MM.1S (cell line): ENCODE results near the gene AFF4.

Experiments used
- EZH2 ChIP-seq: fragments of 300-600 bp; sonication (generic); optimal IDR thresholded peaks from 2 replicates; pipeline ENCODE3; 2017; ENCODE audit warnings: low read depth, mild to moderate bottlenecking, antibody characterized with exemption, low read length, mixed read lengths
- TF ChIP-seq, protein P1 (sequence below): fragments of 300-600 bp; sonication (generic); IDR thresholded peaks from 2 replicates; pipeline ENCODE4 v1.5.1; 2016; ENCODE audit warnings: antibody characterized with exemption, low read length, mixed read lengths

DNA sequence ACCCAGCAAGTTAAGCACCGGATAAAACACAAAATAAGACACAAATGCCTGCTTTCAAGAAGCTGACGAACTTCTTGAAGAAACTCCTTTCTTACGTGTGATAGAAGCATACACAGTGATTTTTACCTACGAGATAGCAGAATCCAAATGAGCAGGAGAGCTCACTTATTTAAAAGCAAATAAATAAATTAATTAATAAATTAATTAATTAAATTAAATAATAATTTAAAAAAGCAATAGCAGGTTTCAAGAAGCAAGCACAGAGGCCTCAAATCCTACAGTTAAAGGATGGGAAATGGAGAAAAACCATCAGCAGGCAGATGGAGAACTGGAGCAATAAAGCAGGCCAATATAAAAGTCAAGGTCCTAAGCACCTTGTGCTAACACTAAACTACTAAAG is 72.6 kb downstream of the AFF4 start:
- TF ChIP-seq, protein P1, sequence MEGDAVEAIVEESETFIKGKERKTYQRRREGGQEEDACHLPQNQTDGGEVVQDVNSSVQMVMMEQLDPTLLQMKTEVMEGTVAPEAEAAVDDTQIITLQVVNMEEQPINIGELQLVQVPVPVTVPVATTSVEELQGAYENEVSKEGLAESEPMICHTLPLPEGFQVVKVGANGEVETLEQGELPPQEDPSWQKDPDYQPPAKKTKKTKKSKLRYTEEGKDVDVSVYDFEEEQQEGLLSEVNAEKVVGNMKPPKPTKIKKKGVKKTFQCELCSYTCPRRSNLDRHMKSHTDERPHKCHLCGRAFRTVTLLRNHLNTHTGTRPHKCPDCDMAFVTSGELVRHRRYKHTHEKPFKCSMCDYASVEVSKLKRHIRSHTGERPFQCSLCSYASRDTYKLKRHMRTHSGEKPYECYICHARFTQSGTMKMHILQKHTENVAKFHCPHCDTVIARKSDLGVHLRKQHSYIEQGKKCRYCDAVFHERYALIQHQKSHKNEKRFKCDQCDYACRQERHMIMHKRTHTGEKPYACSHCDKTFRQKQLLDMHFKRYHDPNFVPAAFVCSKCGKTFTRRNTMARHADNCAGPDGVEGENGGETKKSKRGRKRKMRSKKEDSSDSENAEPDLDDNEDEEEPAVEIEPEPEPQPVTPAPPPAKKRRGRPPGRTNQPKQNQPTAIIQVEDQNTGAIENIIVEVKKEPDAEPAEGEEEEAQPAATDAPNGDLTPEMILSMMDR: no peak
- TF ChIP-seq EZH2: no peak
